PFSK-1 (cell line): ENCODE measurements around the gene SP2.

Experiments
- POLR2AphosphoS5 ChIP-seq: IDR thresholded peaks from 2 replicates; pipeline ENCODE4 v1.6.1; 2012; ENCODE audit warnings: low read depth, mild to moderate bottlenecking, control low read depth, low read length, moderate library complexity
- TAF1 ChIP-seq: IDR thresholded peaks from 2 replicates; pipeline ENCODE4 v1.6.1; 2012; ENCODE audit warnings: low read length, control low read depth, borderline replicate concordance; ENCODE audit not compliant: insufficient read depth
- TF ChIP-seq, protein P1 (sequence below), 2 experiments: IDR thresholded peaks; 2 replicates each; pipeline versions ENCODE4 v1.6.1 to v1.8.0; 2011 to 2012; ENCODE audit warnings: low read depth in 2 of 2, low read length in 2 of 2, control low read depth in 1 of 2, inconsistent platforms in 1 of 2, mild to moderate bottlenecking in 1 of 2, moderate library complexity in 1 of 2; ENCODE audit not compliant: insufficient read depth in 1 of 2

DNA sequence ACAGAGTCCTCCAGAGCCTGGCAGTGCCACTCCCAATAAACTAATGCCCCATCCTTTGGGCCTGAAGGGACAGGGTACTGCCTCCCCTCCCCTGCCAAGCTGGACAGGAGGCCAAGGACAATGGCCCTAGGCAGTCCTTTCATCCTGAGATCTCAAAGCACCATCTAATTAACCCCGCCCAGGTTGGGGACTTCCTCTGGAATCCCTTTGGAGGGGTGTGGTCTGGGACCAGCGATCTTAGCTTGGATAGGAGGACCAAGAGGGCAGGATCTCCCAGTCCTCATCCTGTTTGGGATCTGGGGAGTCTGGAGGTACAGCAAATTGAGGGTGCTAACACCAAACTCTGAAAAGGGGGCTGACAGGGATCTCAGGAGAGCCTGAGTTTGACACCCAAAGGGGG, 26.9 kb upstream of the SP2 start:
- TF ChIP-seq POLR2AphosphoS5 (no peak), TAF1 (no peak)
- TF ChIP-seq, protein P1, sequence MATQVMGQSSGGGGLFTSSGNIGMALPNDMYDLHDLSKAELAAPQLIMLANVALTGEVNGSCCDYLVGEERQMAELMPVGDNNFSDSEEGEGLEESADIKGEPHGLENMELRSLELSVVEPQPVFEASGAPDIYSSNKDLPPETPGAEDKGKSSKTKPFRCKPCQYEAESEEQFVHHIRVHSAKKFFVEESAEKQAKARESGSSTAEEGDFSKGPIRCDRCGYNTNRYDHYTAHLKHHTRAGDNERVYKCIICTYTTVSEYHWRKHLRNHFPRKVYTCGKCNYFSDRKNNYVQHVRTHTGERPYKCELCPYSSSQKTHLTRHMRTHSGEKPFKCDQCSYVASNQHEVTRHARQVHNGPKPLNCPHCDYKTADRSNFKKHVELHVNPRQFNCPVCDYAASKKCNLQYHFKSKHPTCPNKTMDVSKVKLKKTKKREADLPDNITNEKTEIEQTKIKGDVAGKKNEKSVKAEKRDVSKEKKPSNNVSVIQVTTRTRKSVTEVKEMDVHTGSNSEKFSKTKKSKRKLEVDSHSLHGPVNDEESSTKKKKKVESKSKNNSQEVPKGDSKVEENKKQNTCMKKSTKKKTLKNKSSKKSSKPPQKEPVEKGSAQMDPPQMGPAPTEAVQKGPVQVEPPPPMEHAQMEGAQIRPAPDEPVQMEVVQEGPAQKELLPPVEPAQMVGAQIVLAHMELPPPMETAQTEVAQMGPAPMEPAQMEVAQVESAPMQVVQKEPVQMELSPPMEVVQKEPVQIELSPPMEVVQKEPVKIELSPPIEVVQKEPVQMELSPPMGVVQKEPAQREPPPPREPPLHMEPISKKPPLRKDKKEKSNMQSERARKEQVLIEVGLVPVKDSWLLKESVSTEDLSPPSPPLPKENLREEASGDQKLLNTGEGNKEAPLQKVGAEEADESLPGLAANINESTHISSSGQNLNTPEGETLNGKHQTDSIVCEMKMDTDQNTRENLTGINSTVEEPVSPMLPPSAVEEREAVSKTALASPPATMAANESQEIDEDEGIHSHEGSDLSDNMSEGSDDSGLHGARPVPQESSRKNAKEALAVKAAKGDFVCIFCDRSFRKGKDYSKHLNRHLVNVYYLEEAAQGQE (IDR thresholded peaks at IDR 0.05; ENCODE audit: insufficient read depth in 1 of 2, low read depth in 2 of 2, low read length in 2 of 2) = no peak
